PC-3 (cell line): Measurements from ENCODE around the gene PRPF31.

Experiments
- CTCF ChIP-seq: fragments of 300-600 bp; sonication (generic); conservative IDR thresholded peaks from 2 replicates; pipeline ENCODE4 v1.5.1; 2017; ENCODE audit warnings: antibody characterized with exemption, low read depth, mild to moderate bottlenecking, low read length
- EZH2phosphoT487 ChIP-seq: fragments of 300-600 bp; sonication (generic); IDR thresholded peaks from 2 replicates; pipeline ENCODE4 v1.6.1; 2018; ENCODE audit warnings: mild to moderate bottlenecking, antibody characterized with exemption, low read length, borderline replicate concordance

- TF ChIP-seq CTCF (no peak), EZH2phosphoT487 (no peak)
Measured at GRCh38 chr19:54162241-54162805, 46.8 kb downstream of the PRPF31 start.
